ENCODE measurements around the gene HBA2. TPM values are rescaled to one million over a fixed set of nuclear protein-coding genes. Genes with fewer than 3 reads are reported as not detected.
"Not testable (repeated sequence)": the region's sequence is repeated elsewhere in the genome, so short reads cannot be mapped to it uniquely, and the experiment has no call there.

The HBA2 gene
- polyA plus RNA-seq (2012; ENCODE audit: low read depth, missing spikeins): not detected

GRCh38 chr16:172374-172941, at the start of gene HBA2:
Gene HBA2, plus strand, starts transcription at chr16:172876. Its CDS starts 37 bp downstream, at chr16:172913.
- not testable (repeated sequence) for FAIRE-seq; DNase-seq (ENCODE audit: insufficient read length, low spot score)

- not testable (repeated sequence) for DNase-seq (ENCODE audit: insufficient read length, low spot score); FAIRE-seq
Measured at GRCh38 chr16:123558-124350, 48.9 kb upstream of the HBA2 start.

GRCh38 chr16:125011-125410, 47.7 kb upstream of the HBA2 start:
- FAIRE-seq: no peak
- no peak for TF ChIP-seq SPI1 (IDR thresholded peaks at IDR 0.05; ENCODE audit: low read depth, low read length)
- no peak for TF ChIP-seq TAF1 (IDR thresholded peaks at IDR 0.05; ENCODE audit: low read depth, low read length)

GRCh38 chr16:129075-129474, 43.6 kb upstream of the HBA2 start:
- no peak for DNase-seq (ENCODE audit: insufficient read length, low spot score)

More at GRCh38 chr16:125011-125410, 47.7 kb upstream of the HBA2 start:
- no peak for DNase-seq (ENCODE audit: insufficient read length, low spot score)

GRCh38 chr16:130533-131173, 42.0 kb upstream of the HBA2 start:
- no peak for FAIRE-seq
- TF ChIP-seq POLR2AphosphoS5 (IDR thresholded peaks at IDR 0.05; ENCODE audit: low read depth, low read length) (no peak), TAF1 (IDR thresholded peaks at IDR 0.05; ENCODE audit: low read depth, low read length) (no peak), PAX5 (IDR thresholded peaks at IDR 0.05; ENCODE audit: insufficient read depth, low read length, severe bottlenecking) (no peak), SPI1 (IDR thresholded peaks at IDR 0.05; ENCODE audit: low read depth, low read length) (no peak), POU2F2 (IDR thresholded peaks at IDR 0.05; ENCODE audit: low read depth, low read length) (no peak), POLR2A (IDR thresholded peaks at IDR 0.05; ENCODE audit: low read depth, low read length) (no peak)
- no peak for DNase-seq (ENCODE audit: insufficient read length, low spot score)

More at GRCh38 chr16:129075-129474, 43.6 kb upstream of the HBA2 start:
- no peak for TF ChIP-seq POLR2AphosphoS5 (IDR thresholded peaks at IDR 0.05; ENCODE audit: low read depth, low read length)
- TF ChIP-seq PAX5 (IDR thresholded peaks at IDR 0.05; ENCODE audit: insufficient read depth, low read length, severe bottlenecking): no peak
- no peak for TF ChIP-seq POLR2A (IDR thresholded peaks at IDR 0.05; ENCODE audit: low read depth, low read length)
- no peak for TF ChIP-seq SPI1 (IDR thresholded peaks at IDR 0.05; ENCODE audit: low read depth, low read length)
- TF ChIP-seq TAF1 (IDR thresholded peaks at IDR 0.05; ENCODE audit: low read depth, low read length): no peak
- no peak for TF ChIP-seq POU2F2 (IDR thresholded peaks at IDR 0.05; ENCODE audit: low read depth, low read length)
- FAIRE-seq: no peak

- TF ChIP-seq POLR2AphosphoS5 (IDR thresholded peaks at IDR 0.05; ENCODE audit: low read depth, low read length): no peak
- TF ChIP-seq TAF1 (IDR thresholded peaks at IDR 0.05; ENCODE audit: low read depth, low read length): no peak
- FAIRE-seq: no peak
- no peak for DNase-seq (ENCODE audit: insufficient read length, low spot score)
Measured at GRCh38 chr16:132120-132519, 40.6 kb upstream of the HBA2 start.

GRCh38 chr16:133716-134115, 39.0 kb upstream of the HBA2 start:
- TF ChIP-seq POLR2AphosphoS5 (IDR thresholded peaks at IDR 0.05; ENCODE audit: low read depth, low read length): no peak
- TF ChIP-seq SPI1 (IDR thresholded peaks at IDR 0.05; ENCODE audit: low read depth, low read length): no peak
- no peak for TF ChIP-seq PAX5 (IDR thresholded peaks at IDR 0.05; ENCODE audit: insufficient read depth, low read length, severe bottlenecking)
- TF ChIP-seq POLR2A (IDR thresholded peaks at IDR 0.05; ENCODE audit: low read depth, low read length): no peak
- no peak for TF ChIP-seq TAF1 (IDR thresholded peaks at IDR 0.05; ENCODE audit: low read depth, low read length)
- TF ChIP-seq POU2F2 (IDR thresholded peaks at IDR 0.05; ENCODE audit: low read depth, low read length): no peak
- no peak for DNase-seq (ENCODE audit: insufficient read length, low spot score)
- no peak for FAIRE-seq

GRCh38 chr16:138049-138417, 34.6 kb upstream of the HBA2 start:
- no peak for DNase-seq (ENCODE audit: insufficient read length, low spot score)
- TF ChIP-seq PAX5 (IDR thresholded peaks at IDR 0.05; ENCODE audit: insufficient read depth, low read length, severe bottlenecking) (no peak), SPI1 (IDR thresholded peaks at IDR 0.05; ENCODE audit: low read depth, low read length) (no peak)
- FAIRE-seq: no peak

GRCh38 chr16:140175-140857, 32.4 kb upstream of the HBA2 start:
- DNase-seq (ENCODE audit: insufficient read length, low spot score) (no peak), FAIRE-seq (no peak)
- TF ChIP-seq TAF1 (IDR thresholded peaks at IDR 0.05; ENCODE audit: low read depth, low read length) (no peak), POU2F2 (IDR thresholded peaks at IDR 0.05; ENCODE audit: low read depth, low read length) (no peak), SPI1 (IDR thresholded peaks at IDR 0.05; ENCODE audit: low read depth, low read length) (no peak), POLR2A (IDR thresholded peaks at IDR 0.05; ENCODE audit: low read depth, low read length) (no peak), PAX5 (IDR thresholded peaks at IDR 0.05; ENCODE audit: insufficient read depth, low read length, severe bottlenecking) (no peak)

- DNase-seq (ENCODE audit: insufficient read length, low spot score) (no peak), FAIRE-seq (no peak)
- no peak for TF ChIP-seq PAX5 (IDR thresholded peaks at IDR 0.05; ENCODE audit: insufficient read depth, low read length, severe bottlenecking)
- no peak for TF ChIP-seq SPI1 (IDR thresholded peaks at IDR 0.05; ENCODE audit: low read depth, low read length)
- no peak for TF ChIP-seq TAF1 (IDR thresholded peaks at IDR 0.05; ENCODE audit: low read depth, low read length)
- no peak for TF ChIP-seq POU2F2 (IDR thresholded peaks at IDR 0.05; ENCODE audit: low read depth, low read length)
- TF ChIP-seq POLR2A (IDR thresholded peaks at IDR 0.05; ENCODE audit: low read depth, low read length): no peak
- no peak for TF ChIP-seq POLR2AphosphoS5 (IDR thresholded peaks at IDR 0.05; ENCODE audit: low read depth, low read length)
Measured at GRCh38 chr16:142405-142967, 30.2 kb upstream of the HBA2 start.
